AML-193 (cell line): ENCODE results near the gene SERINC2.
"Not testable (repeated sequence)": the region's sequence is repeated elsewhere in the genome, so short reads cannot be mapped to it uniquely, and the experiment has no call there.

Experiments
- DNase-seq, 2 experiments: peaks; one replicate each; lab custom pipeline; 2025; lab: John Stamatoyannopoulos, UW

The SERINC2 gene

DNA sequence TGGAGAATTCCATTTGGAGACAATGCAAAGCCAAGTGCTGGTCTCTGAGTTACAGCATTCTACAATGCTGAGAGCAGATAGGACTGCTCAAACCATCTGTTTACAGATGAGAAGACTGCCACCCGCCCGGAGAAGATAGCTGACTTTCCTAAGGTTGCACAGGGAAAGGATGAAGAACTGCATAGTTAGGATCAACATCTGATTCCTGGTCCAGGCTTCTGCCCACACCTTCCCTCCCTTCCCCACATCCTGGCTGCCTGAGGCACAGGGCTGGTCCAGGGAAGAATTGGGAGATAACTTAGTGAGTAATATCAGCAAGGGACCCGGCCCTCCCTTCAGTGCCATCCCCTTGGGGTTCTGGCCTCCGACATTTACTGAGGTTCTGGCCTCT, 2.0 kb downstream of the SERINC2 start:
- DNase-seq = no peak

DNA sequence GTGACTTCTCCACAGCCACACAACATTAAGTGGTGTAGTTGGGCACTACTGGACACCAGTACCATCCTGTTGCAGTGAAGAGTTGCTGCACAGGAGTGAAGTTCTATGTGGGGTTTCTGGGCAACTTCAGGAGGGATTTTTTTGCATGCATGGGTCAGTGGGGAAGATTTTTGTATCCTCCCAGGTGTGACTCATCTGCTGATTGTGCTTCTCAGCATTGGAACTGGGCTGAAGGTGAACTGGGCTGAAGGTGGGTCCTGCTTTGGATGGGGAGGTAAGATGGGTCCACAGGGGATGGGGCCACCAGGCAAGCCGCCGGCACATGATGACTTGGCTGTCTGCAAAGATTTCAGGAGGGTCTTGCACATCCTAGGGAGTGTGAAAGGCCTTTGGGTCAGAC, 2.6 kb downstream of the SERINC2 start:
- no peak for DNase-seq

DNA sequence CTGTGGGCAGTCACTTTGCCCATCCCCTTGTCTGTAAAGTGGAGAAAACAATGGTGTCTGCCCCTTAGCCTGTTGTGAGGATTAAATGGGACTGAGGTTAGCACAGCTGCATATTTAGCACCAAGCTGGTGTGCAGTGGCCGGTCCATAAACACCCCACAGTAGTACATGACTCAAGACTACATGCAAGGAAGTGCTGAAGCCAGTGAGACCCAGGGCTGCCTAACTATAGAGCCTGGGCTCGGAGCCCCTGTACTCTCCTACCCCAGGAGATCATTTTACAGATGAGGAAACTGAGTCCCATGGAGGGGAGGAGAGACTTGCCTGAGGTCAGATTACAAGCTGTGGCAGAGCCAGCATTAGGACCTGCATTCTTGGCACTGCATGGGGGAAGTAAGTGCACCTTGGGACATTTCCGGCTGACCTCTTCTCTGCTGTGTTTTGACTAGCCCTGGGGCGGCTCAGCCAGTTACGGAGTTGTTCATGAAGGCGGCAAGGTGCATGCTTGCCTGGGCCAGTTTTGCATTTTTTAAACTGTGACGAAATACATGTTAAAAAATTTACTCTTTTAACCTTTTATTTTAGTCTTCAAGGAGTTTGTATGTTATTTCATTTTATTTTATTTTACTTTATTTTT, 3.2 kb downstream of the SERINC2 start:
- DNase-seq = no peak

DNA sequence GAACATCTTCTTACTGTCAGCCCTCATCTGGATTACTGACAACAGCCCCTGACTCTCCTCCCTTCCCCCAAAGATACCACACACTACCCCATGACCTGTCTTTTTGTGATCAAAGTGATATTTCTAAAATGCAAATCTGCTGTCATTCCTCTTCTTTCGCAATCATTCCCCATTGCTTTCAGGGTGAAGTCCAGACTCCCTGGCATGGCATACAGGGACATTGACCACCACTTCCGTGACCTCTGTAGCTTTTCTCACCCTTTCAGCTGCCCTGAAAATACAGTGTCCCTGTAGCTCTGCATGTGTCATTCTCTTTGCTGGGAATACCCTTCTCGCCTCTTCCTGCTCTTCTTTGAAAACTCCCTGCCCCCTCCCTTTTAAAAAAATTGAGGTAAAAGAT, 4.1 kb downstream of the SERINC2 start:
- DNase-seq = no peak

DNA sequence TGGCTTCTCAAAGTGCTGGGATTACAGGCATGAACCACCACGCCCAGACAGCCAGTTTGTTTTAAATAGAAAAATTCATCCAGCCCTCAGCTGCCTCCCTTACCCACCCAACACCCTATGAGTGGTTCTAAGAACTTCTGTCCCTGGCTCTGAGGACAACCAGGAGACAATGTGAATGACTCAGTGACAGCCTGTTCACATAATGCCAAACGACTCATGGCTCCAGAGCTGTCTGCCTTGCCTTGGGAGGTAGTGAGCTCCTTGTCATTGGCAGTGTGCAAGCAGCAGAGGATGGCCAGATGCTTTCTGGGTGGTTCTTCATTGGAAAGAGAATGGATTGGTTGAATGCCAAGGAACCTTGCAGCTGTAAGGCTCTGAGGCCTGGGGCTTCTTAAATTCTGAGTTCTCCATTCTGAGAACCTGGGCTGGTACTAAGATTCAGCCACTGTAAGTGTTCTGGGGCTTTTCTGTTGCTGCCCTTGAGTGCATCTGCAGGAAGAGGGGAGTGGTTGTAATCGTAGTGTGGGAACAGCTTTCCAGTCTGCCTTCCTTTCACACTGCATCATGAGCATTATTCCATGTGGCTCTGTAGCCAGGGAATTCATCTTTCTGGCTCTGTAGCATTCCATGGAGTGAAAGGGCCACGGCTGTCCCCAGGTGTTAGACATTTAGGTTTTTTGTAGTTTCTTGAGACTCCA, 5.8 kb downstream of the SERINC2 start:
- no peak for DNase-seq

DNA sequence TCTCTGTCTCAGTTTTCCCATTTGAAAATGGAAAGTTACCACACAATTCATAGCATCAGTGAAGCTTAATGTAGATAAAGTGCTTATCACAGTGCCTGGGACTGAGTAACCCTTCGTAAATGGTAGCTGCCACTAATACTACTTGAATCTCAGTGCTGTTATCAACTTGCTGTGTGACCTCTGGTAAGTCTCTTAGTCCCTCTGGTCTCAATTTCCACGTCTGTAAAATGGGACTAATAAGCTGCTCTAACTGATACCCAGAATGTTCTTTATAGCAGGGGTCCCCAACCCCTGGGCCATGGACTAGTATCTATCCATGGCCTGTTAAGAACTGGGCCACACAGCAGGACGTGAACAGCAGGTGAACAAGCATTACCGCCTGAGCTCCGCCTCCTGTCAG, 7.7 kb downstream of the SERINC2 start:
- DNase-seq = no peak

DNA sequence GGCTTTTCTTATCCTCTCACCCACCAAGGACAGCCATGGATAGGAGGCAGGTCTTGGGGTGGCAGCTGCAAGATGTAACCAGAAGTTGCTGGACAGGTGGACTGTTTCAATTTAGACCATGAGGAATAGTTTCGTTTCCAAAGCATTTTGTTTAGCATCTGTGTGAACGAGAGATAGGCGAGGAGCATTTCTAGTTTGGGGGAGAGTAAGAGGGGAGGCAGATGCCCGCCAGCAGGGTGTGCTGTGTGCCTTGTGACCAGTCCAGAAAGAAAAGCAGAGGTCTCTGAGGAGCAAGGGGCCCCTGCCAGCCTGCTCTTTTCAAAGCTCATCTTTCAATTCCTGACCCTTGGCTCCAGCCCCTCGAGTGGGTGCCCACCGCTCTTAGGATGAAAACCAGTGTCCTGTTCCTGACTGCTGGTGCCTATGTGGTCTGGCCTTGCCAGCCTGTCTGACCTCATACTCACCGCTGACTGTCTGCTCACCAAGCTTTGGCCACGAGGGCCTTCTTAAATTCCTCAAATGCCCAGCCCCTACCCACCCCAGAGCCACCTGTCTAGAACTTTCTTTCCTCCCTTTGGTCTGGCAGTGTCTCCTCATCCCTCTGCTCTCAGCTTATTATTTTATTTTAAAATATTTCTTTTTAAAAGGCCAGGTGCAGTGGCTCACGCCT, 8.5 kb downstream of the SERINC2 start:
- DNase-seq = no peak

DNA sequence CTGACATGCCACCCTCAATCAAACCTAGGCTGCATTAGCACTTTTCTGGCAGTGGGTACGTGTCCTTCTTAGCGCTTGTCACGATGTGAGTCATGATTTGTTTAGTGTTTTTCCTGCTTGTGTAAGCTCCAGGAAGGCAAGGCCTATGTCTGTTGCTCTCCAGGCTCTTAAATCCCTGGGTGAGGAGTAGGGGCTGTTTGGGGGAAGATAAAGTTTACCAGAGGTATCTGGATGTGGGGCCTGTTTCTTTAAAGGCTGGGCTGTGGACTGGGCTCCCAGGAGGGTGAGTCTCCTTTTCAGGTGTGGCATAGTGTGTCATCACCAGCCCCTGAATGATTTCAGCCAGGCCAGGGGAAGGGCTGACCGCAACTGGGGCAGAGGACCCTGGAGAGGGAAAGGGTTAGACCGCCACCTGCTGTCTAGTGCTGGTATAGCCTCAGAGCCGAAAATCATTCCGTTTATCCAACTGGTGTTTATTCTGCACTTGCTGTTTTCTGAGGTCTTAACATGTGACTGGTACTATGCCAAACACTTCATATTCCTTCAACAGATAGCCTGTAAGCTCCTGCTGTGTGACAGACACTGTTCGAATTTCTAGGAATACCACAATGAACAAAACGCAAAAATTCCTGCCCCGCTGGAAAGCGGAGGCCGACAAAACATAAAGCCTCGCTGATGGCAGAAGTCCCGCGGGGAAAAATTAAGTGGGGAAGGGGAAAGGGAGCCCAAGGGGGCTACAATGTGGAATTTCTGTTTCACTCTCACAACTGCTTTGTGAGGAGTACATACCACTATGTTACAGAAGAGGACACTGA, 9.7 kb downstream of the SERINC2 start:
- DNase-seq = peak; percentile 63 to 73

DNA sequence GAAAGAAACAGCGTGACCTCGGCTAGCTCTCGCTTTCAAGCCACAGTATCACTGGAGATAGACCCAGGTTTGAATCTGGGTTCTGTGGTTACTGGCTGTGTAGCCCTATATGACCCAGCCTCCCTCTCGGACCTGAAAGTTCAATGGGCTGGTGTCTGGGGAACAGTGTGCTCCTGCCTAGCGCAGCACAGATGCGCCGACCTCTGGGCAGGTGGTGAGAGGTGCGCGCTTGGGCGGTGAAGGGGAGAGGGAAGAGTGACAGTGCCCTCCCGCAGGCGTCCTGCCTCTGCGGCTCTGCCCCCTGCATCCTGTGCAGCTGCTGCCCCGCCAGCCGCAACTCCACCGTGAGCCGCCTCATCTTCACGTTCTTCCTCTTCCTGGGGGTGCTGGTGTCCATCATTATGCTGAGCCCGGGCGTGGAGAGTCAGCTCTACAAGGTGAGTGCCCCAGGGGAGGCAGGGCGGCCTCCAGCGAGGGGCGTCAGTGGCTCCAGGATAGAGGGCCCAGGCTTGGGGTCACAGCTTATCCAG, 10.5 kb downstream of the SERINC2 start:
- DNase-seq = no peak

DNA sequence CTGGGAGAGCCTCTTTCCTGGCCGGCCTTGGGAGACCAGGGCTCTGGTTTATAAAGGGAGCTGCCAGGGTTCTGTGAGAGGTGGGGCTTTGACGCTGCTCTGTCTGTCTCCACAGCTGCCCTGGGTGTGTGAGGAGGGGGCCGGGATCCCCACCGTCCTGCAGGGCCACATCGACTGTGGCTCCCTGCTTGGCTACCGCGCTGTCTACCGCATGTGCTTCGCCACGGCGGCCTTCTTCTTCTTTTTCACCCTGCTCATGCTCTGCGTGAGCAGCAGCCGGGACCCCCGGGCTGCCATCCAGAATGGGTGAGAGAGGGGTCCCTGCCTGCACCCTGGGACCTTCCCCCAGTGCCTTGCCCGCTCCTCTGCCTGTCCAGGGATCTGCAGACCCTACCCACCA, 11.6 kb downstream of the SERINC2 start:
- DNase-seq = no peak

DNA sequence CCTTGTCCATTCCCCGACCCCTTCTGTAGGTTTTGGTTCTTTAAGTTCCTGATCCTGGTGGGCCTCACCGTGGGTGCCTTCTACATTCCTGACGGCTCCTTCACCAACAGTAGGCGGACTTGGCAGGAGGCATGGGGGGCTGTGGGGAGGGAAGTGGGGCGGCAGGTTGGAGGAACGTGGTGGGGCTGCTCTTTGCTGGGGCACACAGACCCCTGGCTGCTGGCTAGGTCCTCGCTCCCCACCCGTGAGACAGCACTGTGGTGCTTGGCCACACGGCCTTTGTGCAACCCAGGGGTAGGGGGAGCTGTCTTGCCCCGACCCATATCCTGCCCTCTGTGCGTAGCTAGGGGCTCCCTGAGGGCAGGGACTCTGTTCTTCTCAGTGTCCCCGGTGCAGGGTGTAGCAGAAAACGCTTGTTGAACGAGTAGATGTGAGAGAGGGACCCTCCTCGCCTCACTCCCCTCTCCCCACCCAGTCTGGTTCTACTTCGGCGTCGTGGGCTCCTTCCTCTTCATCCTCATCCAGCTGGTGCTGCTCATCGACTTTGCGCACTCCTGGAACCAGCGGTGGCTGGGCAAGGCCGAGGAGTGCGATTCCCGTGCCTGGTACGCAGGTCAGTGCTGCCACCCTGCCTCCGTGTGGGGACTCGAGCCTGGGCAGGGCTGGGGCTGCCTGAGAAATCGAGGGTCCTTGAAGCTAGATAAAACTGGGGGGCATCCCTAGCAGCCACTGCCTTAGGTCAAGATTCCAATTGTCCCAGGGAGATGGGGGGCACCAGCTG, 12.5 kb downstream of the SERINC2 start:
- no peak for DNase-seq

DNA sequence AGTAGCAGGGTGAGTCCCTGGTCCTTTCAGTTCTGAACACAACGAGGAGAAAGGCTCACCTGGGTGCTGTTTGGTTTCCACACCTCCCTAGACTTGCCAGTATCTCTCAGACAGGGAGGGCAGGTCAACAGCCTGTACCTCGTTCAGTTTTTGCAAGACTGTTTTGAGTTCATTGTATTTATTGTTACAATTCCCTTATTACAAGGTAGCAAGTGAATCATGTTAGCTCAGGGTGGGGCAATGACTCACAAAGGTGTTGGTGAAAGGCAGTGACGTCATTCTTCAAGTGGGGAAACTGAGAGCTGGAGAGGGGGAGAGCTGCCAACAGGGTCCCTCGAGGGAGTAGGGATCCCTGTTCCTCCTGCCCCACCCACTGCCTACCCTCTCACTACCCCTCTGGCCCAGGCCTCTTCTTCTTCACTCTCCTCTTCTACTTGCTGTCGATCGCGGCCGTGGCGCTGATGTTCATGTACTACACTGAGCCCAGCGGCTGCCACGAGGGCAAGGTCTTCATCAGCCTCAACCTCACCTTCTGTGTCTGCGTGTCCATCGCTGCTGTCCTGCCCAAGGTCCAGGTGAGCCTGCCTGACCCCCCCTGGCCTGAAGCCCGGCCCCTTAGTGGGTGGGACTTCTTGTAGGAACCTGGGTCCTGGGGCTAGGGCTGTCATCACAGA, 13.4 kb downstream of the SERINC2 start:
- no peak for DNase-seq

DNA sequence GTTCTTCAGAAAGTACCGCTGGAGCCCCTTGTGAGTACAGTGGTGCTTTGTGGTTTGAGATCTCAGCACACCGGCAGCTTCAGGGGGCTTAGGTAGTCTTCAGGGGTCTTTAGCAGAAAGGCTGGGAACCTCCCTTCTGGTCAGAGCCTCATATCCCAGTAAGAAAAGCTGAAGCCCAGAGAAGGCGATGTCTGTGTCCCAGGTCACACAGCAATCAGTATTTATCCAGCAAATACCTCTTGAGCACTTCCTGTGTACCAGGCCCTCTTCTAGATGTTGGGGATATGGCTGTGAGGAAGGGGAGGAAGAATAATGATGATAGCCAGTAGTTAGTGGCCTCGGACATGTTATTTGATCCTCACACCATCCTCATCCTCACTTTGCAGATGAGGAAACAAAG, 14.3 kb downstream of the SERINC2 start:
- DNase-seq = no peak

DNA sequence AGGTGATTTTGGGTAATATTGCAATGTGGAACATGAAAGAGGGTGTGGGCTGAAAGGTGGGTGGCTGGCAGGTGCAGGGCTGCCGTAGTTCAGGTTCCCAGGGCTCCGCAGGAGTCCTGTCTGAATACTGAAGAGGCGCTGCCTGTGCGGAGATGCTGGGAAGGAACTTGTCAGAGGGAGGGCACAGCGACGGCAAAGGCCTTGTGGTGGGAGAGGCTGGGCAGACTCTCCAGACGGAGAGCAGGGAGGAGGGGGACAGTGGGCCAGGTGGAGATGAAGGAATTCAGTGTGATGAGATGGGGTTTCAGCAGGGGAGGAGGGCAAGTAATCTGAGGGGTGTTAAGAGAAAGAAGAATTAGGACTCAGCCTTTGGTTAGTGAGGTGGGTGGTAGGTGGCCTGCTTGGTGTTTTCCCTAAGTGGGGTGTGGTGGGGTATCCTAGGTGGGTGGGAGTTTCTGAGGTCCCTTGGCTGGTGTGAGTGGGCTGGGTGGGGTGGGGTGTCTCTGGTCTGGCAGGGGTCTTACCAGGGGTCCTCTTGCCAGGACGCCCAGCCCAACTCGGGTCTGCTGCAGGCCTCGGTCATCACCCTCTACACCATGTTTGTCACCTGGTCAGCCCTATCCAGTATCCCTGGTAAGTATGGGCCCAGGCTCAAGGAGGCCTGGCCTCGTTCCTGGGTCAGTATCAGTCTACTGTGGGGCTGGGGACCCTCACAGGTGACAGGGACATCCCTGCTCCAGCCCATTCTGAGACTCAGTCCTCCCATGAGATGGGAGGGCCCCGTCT, 15.6 kb downstream of the SERINC2 start:
- no peak for DNase-seq

DNA sequence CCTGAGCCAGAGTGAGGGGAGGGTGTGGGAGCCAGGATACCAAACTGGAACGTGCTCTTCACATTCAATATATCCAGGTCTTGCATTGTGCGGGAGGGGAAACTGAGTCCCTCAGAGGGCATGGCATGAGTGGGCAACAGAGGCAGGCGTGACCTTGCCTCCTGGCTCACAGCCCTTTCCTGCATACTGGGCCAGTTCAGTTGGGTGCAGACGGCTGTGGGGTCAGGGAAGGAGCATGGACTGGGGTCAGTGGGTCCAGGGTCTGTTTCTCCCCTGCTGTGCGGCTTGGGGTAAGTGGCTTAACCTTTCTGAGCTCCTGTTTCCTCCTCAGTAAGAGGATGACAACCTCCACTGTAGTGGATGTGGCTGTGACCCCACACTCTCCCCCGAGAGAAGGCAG, 16.6 kb downstream of the SERINC2 start:
- DNase-seq = no peak

DNA sequence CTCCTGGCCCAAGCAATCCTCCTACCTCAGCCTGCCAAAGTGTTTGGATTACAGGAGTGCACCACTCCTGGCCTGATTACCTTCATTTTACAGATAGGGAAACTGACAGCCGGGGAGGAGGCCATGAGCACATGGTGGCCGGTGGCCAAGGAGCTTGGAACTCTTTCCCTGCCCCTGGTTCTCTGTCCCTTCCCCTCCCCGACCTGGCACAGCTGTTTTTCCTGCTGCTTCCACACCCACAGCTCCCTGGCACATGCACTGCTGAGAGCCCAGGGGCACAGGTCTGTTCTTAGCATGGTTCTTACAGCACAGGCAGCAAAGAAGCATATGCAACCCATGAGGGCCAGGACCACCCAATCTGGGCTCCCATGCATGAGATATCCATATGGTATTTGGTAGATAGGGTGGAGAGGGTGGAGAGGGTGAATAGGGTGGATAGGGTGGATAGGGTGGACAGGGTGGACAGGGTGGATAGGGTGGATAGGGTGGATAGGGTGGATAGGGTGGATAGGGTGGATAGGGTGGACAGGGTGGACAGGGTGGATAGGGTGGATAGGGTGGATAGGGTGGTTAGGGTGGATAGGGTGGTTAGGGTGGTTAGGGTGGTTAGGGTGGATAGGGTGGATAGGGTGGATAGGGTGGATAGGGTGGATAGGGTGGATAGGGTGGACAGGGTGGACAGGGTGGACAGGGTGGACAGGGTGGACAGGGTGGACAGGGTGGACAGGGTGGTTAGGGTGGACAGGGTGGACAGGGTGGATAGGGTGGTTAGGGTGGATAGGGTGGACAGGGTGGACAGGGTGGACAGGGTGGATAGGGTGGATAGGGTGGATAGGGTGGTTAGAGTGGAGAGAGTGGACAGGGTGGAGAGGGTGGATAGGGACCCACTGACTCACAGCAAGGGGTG, 18.6 kb downstream of the SERINC2 start:
- not testable (repeated sequence) for DNase-seq

DNA sequence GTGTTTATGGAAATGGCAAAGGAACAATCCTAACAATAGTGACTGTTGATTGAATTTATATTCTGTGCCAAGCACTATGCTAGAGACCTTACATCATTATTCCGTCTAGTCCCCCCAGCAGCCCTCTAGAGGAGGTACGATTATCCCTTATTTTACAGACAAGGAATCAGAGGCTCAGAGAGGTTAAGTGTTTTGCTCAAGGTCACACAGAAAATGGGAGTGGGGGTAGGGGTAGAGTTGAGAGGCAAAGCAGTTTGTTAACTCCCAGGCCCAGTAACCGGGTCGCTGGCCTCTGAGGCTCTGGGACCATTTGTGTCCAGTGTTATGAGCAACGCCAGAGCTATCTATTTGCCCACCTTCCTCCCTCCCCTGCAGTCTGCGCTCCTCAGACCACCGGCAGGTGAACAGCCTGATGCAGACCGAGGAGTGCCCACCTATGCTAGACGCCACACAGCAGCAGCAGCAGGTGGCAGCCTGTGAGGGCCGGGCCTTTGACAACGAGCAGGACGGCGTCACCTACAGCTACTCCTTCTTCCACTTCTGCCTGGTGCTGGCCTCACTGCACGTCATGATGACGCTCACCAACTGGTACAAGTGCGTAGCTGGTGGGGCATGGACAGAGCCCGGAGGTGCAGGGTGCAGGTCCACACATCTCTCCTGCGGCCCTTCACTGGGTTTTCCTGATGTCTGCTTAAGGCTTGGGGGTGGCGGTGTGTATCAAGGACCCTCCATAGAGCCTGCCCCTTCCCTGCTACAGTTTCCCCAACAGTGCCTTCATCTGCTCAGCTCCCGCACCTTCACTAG, 19.8 kb downstream of the SERINC2 start:
- no peak for DNase-seq

DNA sequence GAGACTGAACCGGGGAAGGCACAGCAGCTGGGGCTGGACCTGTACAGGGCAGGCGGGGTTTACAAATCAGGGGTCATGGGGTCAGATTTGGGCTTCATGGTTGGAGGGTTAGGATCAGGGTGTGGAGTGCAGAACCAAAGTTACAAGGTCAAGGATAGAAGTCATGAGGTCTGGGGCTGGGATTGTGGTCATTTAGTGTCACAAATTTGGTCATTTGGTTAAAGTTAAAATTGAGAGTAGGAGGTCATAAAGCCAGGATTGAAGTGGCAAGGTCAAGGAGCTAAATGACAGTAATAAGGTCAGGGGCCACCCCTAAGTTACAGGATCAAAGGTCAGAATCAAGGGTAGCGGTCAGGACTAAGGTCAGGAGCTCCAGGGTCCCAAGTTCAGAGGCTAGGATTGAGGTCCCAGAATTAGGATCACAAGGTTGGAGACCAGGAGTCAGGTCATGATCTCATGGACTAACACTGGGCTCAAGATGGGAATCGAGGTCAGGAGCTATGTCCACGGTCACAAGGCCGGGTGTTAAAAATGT, 20.4 kb downstream of the SERINC2 start:
- DNase-seq = no peak
